K562 (cell line): Measurements from ENCODE around the gene TARS1. TPM values are rescaled to one million over a fixed set of nuclear protein-coding genes. Genes with fewer than 3 reads are reported as not detected.

ENCODE experiments used
- ATAC-seq: fragments of 200-7000 bp; cut with Tn5 transposase; 3 replicates; pipeline ENCODE4 v1.9.1; 2020; ENCODE audit warnings: moderate library complexity
- BruUV-seq: library from RNA; stranded (reverse); fragments of 400-500 nt; replicated peaks from 2 replicates; lab custom pipeline; 2021; lab: Mats Ljungman, UMichigan
- CTCF ChIA-PET: fragments of 300-600 bp; formaldehyde crosslinking; extraction: SDS; loops from one replicate; lab custom pipeline; 2021; ENCODE audit warnings: low intra/inter-chr PET ratio; lab: Yijun Ruan, JAX
- POLR2A ChIA-PET: fragments of 300-600, 350-650 bp; sonication (Branson Sonifier 250); formaldehyde crosslinking; extraction: SDS; loops from one replicate; lab custom pipeline; 2021; ENCODE audit warnings: antibody characterized with exemption, inconsistent platforms; lab: Yijun Ruan, JAX
- DNase-seq, 4 experiments: peaks; one replicate each; pipeline versions ENCODE4 v3.0.0 to v3.0.0-alpha.2; 2011 to 2018; ENCODE audit warnings: low spot score in 3 of 4, mixed read lengths in 3 of 4; ENCODE audit errors: extremely low read depth in 1 of 4
- FAIRE-seq: peaks from 2 replicates; lab custom pipeline; 2011; peaks lifted over from hg19 to GRCh38; lab: Jason Lieb, UNC
- H2AFZ ChIP-seq: 2 replicates; pipeline ENCODE4 v1.6.0; 2011; ENCODE audit warnings: low read depth, low read length, control low read depth, inconsistent platforms
- H3K27ac ChIP-seq: fragments of 200-600 bp; 3 replicates; pipeline ENCODE4 v1.8.0; 2011; ENCODE audit warnings: low read depth, mild to moderate bottlenecking, control low read depth, inconsistent platforms, low read length, moderate library complexity, mixed read lengths; ENCODE audit errors: extremely low read depth
- H3K27me3 ChIP-seq, 2 experiments: fragments of 300-600 bp in 1 of 2; 2 replicates in 1 of 2; 3 replicates in 1 of 2; pipeline versions ENCODE4 v1.6.0 to v1.8.0; 2011; ENCODE audit warnings: inconsistent platforms in 2 of 2, low read length in 2 of 2, mild to moderate bottlenecking in 1 of 2, mixed read lengths in 1 of 2, moderate library complexity in 1 of 2; ENCODE audit not compliant: control insufficient read depth in 2 of 2, insufficient read depth in 2 of 2
- H3K36me3 ChIP-seq: fragments of 300-600 bp; 3 replicates; pipeline ENCODE4 v1.8.0; 2011; ENCODE audit warnings: mild to moderate bottlenecking, low read length, inconsistent platforms; ENCODE audit not compliant: control insufficient read depth, insufficient read depth
- H3K4me1 ChIP-seq, 2 experiments: fragments of 200-600 bp in 1 of 2; replicated peaks in 1 of 2; 2 replicates in 1 of 2; 3 replicates in 1 of 2; pipeline versions ENCODE4 v1.5.1 to v1.8.0; 2011; ENCODE audit warnings: inconsistent platforms in 2 of 2, low read length in 2 of 2, mild to moderate bottlenecking in 1 of 2, mixed read lengths in 1 of 2, moderate library complexity in 1 of 2; ENCODE audit not compliant: control insufficient read depth in 2 of 2, insufficient read depth in 2 of 2
- H3K4me2 ChIP-seq: 2 replicates; pipeline ENCODE4 v1.6.1; 2011; ENCODE audit warnings: low read length, control low read depth, inconsistent platforms, mixed read lengths; ENCODE audit not compliant: insufficient read depth
- H3K4me3 ChIP-seq: fragments of 200-600 bp; sonication (generic), shearing (Covaris generic); 2 replicates; pipeline ENCODE4 v1.5.1; 2016; ENCODE audit warnings: control low read depth, inconsistent platforms
- H3K79me2 ChIP-seq: fragments of 200-600 bp; 3 replicates; pipeline ENCODE4 v1.8.0; 2011; ENCODE audit warnings: low read length, inconsistent platforms; ENCODE audit not compliant: control insufficient read depth, insufficient read depth
- H3K9ac ChIP-seq, 2 experiments: 2 replicates each; pipeline versions ENCODE4 v1.6.0 to v1.6.1; 2011; ENCODE audit warnings: low read depth in 2 of 2, low read length in 2 of 2, control low read depth in 1 of 2, inconsistent platforms in 1 of 2, mild to moderate bottlenecking in 1 of 2, mixed read lengths in 1 of 2; ENCODE audit not compliant: insufficient read depth in 1 of 2
- H3K9me1 ChIP-seq: one replicate; pipeline ENCODE4 v1.6.0; 2011; ENCODE audit warnings: inconsistent platforms, mild to moderate bottlenecking, low read length, moderate library complexity; ENCODE audit not compliant: control insufficient read depth, insufficient read depth
- H3K9me3 ChIP-seq: replicated peaks from 2 replicates; pipeline ENCODE4 v1.5.1; 2011; ENCODE audit warnings: low read depth, low read length, inconsistent platforms; ENCODE audit not compliant: control insufficient read depth, insufficient read depth
- H4K20me1 ChIP-seq: replicated peaks from 2 replicates; pipeline ENCODE4 v1.6.1; 2011; ENCODE audit warnings: low read length, inconsistent platforms, mixed read lengths; ENCODE audit not compliant: control insufficient read depth, insufficient read depth
- BHLHE40 ChIP-seq: IDR thresholded peaks from 2 replicates; pipeline ENCODE4 v1.6.1; 2011; ENCODE audit warnings: low read length, improper control_type of control experiment
- CEBPG ChIP-seq, 3 experiments: fragments of 200-800 bp in 1 of 3; sonication (Bioruptor generic) in 1 of 3; sonication (generic) in 1 of 3; formaldehyde crosslinking in 1 of 3; IDR thresholded peaks in 2 of 3; conservative IDR thresholded peaks in 1 of 3; 2 replicates each; pipeline versions ENCODE4 v1.6.1 to v1.8.0; 2016 to 2022; ENCODE audit warnings: missing compliant biosample characterization in 2 of 3, missing genetic modification characterization in 2 of 3, mild to moderate bottlenecking in 1 of 3, missing genetic modification reagents in 1 of 3
- ESRRA ChIP-seq: fragments of 450-650 bp; IDR thresholded peaks from 2 replicates; pipeline ENCODE4 v1.6.1; 2014; ENCODE audit warnings: low read depth, mild to moderate bottlenecking, moderate library complexity, borderline replicate concordance
- HOMEZ ChIP-seq: fragments of 250-450 bp; sonication (Bioruptor Pico); IDR thresholded peaks from 2 replicates; pipeline ENCODE4 v1.4.0; 2020; ENCODE audit warnings: mild to moderate bottlenecking, moderate library complexity
- PPARD ChIP-seq: fragments of 250-450 bp; sonication (Bioruptor Pico); IDR thresholded peaks from 2 replicates; pipeline ENCODE4 v1.8.0; 2022; ENCODE audit warnings: inconsistent platforms, mild to moderate bottlenecking, moderate library complexity
- SLC30A9 ChIP-seq: fragments of 250-450 bp; sonication (Bioruptor Pico); IDR thresholded peaks from 2 replicates; pipeline ENCODE4 v1.8.0; 2022; ENCODE audit warnings: mild to moderate bottlenecking, moderate library complexity
- SPI1 ChIP-seq: IDR thresholded peaks from 2 replicates; pipeline ENCODE4 v1.6.1; 2011; ENCODE audit warnings: low read depth, low read length, control low read depth, borderline replicate concordance
- ZNF717 ChIP-seq: fragments of 250-450 bp; sonication (Bioruptor Pico); IDR thresholded peaks from 2 replicates; pipeline ENCODE4 v1.5.0; 2021
- WGBS: fragments of 100-300 bp; shearing (Covaris generic); methylation state at CpG from one replicate; pipeline ENCODE4 v1.1.6; 2016; ENCODE audit warnings: low coverage, mixed read lengths; ENCODE audit not compliant: insufficient coverage; ENCODE audit errors: missing lambda C conversion rate; 5-methylcytosine and 5-hydroxymethylcytosine counted together
- in situ Hi-C: fragments of 300-500 bp; cut with MboI; formaldehyde crosslinking; loops from 4 replicates; pipeline ENCODE4 v1.15.0; 2018; ENCODE audit warnings: inconsistent platforms, mixed read lengths
- intact Hi-C: fragments of 100-400 bp; cut with micrococcal nuclease; formaldehyde crosslinking; loops from 2 replicates; pipeline ENCODE4 v1.14.2; 2022
- polyA plus RNA-seq, 8 experiments: library from polyadenylated mRNA; depleted of rRNA in 4 of 8; stranded (reverse) in 5 of 8; unstranded in 3 of 8; fragments of >200 nt; fragmentation: Nextera tagmentation in 2 of 8; fragmentation: Illumina TruSeq in 1 of 8; extraction: Ambion mirVana in 2 of 8; extraction: Trizol in 1 of 8; gene quantifications; 2 replicates each; pipeline versions ENCODE4 v1.2.1 to v1.2.3, GENCODE V29; 2011 to 2014; ENCODE audit warnings: inconsistent platforms in 1 of 8, missing spikeins in 1 of 8
- total RNA-seq, 7 experiments: library from RNA; depleted of rRNA in 6 of 7; stranded (reverse); fragments of >200 nt in 6 of 7; fragmentation: Illumina TruSeq in 2 of 7; extraction: Trizol in 2 of 7; gene quantifications; 2 replicates each; pipeline versions ENCODE4 v1.2.1 to v1.2.3, GENCODE V29; 2011 to 2021; ENCODE audit warnings: low replicate concordance in 1 of 7

TARS1 gene
- total and polyA plus RNA-seq, 9 of the 15 experiments (the other 6 are each of a cell fraction or from before 2014, with no cell fraction given), result 263 to 518 (median 439) TPM

- no peaks in the 10 kb centered on the region for H3K79me2 ChIP-seq
- no peak overlapping the region for H3K4me2 ChIP-seq
- H3K9me3 ChIP-seq, result no peaks in the 10 kb centered on the region
- no peaks in the 10 kb centered on the region for H3K4me1 ChIP-seq
- in situ Hi-C loops, result no loop called here
- TF ChIP-seq SPI1 (peak; percentile 77), CEBPG (CRISPR knock-in tag; IDR thresholded peaks at IDR 0.05) (no peak), CEBPG (tag; conservative IDR thresholded peaks at IDR 0.05 in 1 of 2, IDR thresholded peaks at IDR 0.05 in 1 of 2) (no peak)
- TF ChIP-seq, all 486 proteins: peak for 1
- WGBS, result 1% methylated on average over 4 of the region's 4 CpGs
- ChIA-PET POLR2A (interaction anchor here (0.7 kb wide), 1 partner anchor 681 kb away, joined by 3 read pairs; no protein-coding TSS in a partner anchor), CTCF (no interaction called here)
- Histone ChIP-seq H3K4me3 (no peak overlapping the region), H2AFZ (no peak overlapping the region), H3K36me3 (no peaks in the 10 kb centered on the region), H3K9ac (no peak overlapping the region), H3K27me3 (no peaks in the 10 kb centered on the region), H3K27ac (no peak overlapping the region), H4K20me1 (no peaks in the 10 kb centered on the region), H3K9me1 (no peaks in the 10 kb centered on the region)
- ATAC-seq, result no peak
- no TSS peak for BruUV-seq
- no peak for DNase-seq
- no peak for FAIRE-seq
- intact Hi-C loops, result no loop called here
These were observed 40.1 kb upstream of the TARS1 start for GRCh38 chr5:33400675-33401074.

GRCh38 chr5:33401482-33402390, 39.0 kb upstream of the TARS1 start:
- no peak for DNase-seq
- no peak overlapping the region for H3K4me2 ChIP-seq
- no peaks in the 10 kb centered on the region for H3K36me3 ChIP-seq
- CTCF ChIA-PET, result no interaction called here
- no peak for ATAC-seq
- no peak for FAIRE-seq
- 1% methylated on average over 5 of the region's 5 CpGs for WGBS
- no peaks in the 10 kb centered on the region for H3K27me3 ChIP-seq
- no peak for TF ChIP-seq PPARD
- TF ChIP-seq HOMEZ, result no peak
- TF ChIP-seq BHLHE40, result no peak
- no peak for TF ChIP-seq ZNF717
- no peak for TF ChIP-seq SLC30A9 (CRISPR knock-in tag)
- TF ChIP-seq ESRRA, result no peak
- H3K9me1 ChIP-seq, result no peaks in the 10 kb centered on the region
- no peaks in the 10 kb centered on the region for H4K20me1 ChIP-seq
- intact Hi-C loops, result no loop called here
- H3K79me2 ChIP-seq, result no peaks in the 10 kb centered on the region
- H3K4me3 ChIP-seq, result no peak overlapping the region
- POLR2A ChIA-PET, result no interaction called here
- BruUV-seq, result no TSS peak
- H2AFZ ChIP-seq, result no peak overlapping the region
- in situ Hi-C loops, result no loop called here
- no peak overlapping the region for H3K27ac ChIP-seq
- no peak overlapping the region for H3K9ac ChIP-seq
- no peaks in the 10 kb centered on the region for H3K4me1 ChIP-seq
- no peaks in the 10 kb centered on the region for H3K9me3 ChIP-seq
